OCI-LY3 (cell line): Measurements from ENCODE around the gene THOC6.

ENCODE experiments used
- H2AFZ ChIP-seq: fragments of 200-600, 300-600 bp; shearing (Covaris generic); 2 replicates; pipeline ENCODE4 v1.6.0; 2014; ENCODE audit warnings: antibody characterized with exemption, low read depth, low read length
- H3K27ac ChIP-seq: fragments of 200-600, 300-600 bp; sonication (generic); 2 replicates; pipeline ENCODE4 v1.5.1; 2014; ENCODE audit warnings: mild to moderate bottlenecking, low read length, moderate library complexity, mixed read lengths
- H3K27me3 ChIP-seq: fragments of 200-600, 300-600 bp; sonication (generic); 2 replicates; pipeline ENCODE4 v1.6.1; 2014; ENCODE audit warnings: low read depth, low read length, mixed read lengths
- H3K36me3 ChIP-seq: fragments of 200-600, 300-600 bp; sonication (generic); replicated peaks from 2 replicates; pipeline ENCODE3; 2014; ENCODE audit warnings: low read depth, low read length, mixed read lengths
- H3K4me1 ChIP-seq: fragments of 300-600, 200-600 bp; sonication (generic); 2 replicates; pipeline ENCODE4 v1.6.1; 2014; ENCODE audit warnings: low read length, mixed read lengths
- H3K4me2 ChIP-seq: fragments of 200-600, 300-600 bp; sonication (generic); 2 replicates; pipeline ENCODE4 v1.6.1; 2014; ENCODE audit warnings: low read length, mixed read lengths
- H3K4me3 ChIP-seq: fragments of 300-600, 200-600 bp; sonication (generic); 2 replicates; pipeline ENCODE4 v1.5.1; 2014; ENCODE audit warnings: antibody characterized with exemption, mild to moderate bottlenecking, low read length, moderate library complexity
- H3K79me2 ChIP-seq: fragments of 300-600, 200-600 bp; shearing (Covaris generic); 2 replicates; pipeline ENCODE4 v1.6.1; 2014; ENCODE audit warnings: mild to moderate bottlenecking, low read length, mixed read lengths
- H3K9ac ChIP-seq: fragments of 300-600, 200-600 bp; shearing (Covaris generic); 2 replicates; pipeline ENCODE4 v1.6.0; 2014; ENCODE audit warnings: mild to moderate bottlenecking, low read length, moderate library complexity
- H3K9me3 ChIP-seq: fragments of 200-600, 300-600 bp; shearing (Covaris generic); 2 replicates; pipeline ENCODE4 v1.6.1; 2014; ENCODE audit warnings: low read length, mixed read lengths; ENCODE audit not compliant: insufficient read depth
- H4K20me1 ChIP-seq: fragments of 200-600, 300-600 bp; sonication (generic); 2 replicates; pipeline ENCODE4 v1.6.1; 2016; ENCODE audit warnings: low read length, mixed read lengths; ENCODE audit not compliant: insufficient read depth
- EZH2phosphoT487 ChIP-seq: fragments of 200-600 bp; shearing (Covaris generic); IDR thresholded peaks from 2 replicates; pipeline ENCODE4 v1.6.1; 2018; ENCODE audit warnings: antibody characterized with exemption, mixed run types, low read depth
- TF ChIP-seq, protein P1 (sequence below): fragments of 200-600, 300-600 bp; sonication (generic); IDR thresholded peaks from 2 replicates; pipeline ENCODE4 v1.5.1; 2014; ENCODE audit warnings: antibody characterized with exemption, low read length, low read depth

Gene THOC6

DNA sequence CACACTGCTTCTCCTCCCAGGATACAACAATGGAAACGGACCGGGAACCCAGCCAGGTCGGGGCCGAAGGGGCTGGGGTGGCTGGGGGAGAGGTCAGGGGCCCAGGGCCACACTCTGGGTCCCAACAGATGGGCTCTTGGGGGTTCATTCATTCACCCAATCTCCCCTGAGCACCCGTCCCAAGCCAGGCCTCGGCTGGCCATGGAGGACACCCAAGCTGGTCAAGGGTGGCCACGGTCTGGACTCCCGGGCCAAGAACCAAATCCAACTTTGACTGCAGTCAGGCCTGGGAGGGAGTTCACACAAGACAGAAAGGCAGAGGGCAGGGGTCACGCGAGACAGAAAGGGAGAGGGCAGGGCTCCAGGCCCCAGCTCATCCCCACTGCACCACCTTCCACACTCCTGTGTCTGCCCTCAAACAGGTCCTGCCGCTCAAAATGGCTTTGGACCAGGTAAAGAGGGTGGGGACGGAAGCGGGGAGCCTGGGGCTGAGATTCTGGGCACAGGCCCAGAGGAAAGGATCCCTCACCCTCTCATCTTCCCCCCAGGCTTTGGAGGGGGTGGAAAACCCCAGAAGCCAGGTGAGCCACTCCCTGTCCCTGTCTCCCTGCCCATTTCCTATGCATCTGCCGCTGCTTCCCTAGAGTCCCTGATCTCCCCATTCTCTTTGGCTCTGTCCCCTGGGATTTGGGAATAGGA lies 31.3 kb upstream of the THOC6 start:
- no peaks in the 10 kb centered on the region for H3K9me3 ChIP-seq
- H3K4me2 ChIP-seq, result no peak overlapping the region
- H2AFZ ChIP-seq, result no peak overlapping the region
- H3K27ac ChIP-seq, result no peak overlapping the region
- H3K9ac ChIP-seq, result no peak overlapping the region
- H3K4me1 ChIP-seq, result no peaks in the 10 kb centered on the region
- no peak for TF ChIP-seq EZH2phosphoT487
- TF ChIP-seq, protein P1, sequence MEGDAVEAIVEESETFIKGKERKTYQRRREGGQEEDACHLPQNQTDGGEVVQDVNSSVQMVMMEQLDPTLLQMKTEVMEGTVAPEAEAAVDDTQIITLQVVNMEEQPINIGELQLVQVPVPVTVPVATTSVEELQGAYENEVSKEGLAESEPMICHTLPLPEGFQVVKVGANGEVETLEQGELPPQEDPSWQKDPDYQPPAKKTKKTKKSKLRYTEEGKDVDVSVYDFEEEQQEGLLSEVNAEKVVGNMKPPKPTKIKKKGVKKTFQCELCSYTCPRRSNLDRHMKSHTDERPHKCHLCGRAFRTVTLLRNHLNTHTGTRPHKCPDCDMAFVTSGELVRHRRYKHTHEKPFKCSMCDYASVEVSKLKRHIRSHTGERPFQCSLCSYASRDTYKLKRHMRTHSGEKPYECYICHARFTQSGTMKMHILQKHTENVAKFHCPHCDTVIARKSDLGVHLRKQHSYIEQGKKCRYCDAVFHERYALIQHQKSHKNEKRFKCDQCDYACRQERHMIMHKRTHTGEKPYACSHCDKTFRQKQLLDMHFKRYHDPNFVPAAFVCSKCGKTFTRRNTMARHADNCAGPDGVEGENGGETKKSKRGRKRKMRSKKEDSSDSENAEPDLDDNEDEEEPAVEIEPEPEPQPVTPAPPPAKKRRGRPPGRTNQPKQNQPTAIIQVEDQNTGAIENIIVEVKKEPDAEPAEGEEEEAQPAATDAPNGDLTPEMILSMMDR, result no peak
- no peak overlapping the region for H3K4me3 ChIP-seq
- no peaks in the 10 kb centered on the region for H3K36me3 ChIP-seq
- H4K20me1 ChIP-seq, result no peaks in the 10 kb centered on the region
- H3K27me3 ChIP-seq, result peaks cover 35% of the 10 kb centered on the region
- no peaks in the 10 kb centered on the region for H3K79me2 ChIP-seq

DNA sequence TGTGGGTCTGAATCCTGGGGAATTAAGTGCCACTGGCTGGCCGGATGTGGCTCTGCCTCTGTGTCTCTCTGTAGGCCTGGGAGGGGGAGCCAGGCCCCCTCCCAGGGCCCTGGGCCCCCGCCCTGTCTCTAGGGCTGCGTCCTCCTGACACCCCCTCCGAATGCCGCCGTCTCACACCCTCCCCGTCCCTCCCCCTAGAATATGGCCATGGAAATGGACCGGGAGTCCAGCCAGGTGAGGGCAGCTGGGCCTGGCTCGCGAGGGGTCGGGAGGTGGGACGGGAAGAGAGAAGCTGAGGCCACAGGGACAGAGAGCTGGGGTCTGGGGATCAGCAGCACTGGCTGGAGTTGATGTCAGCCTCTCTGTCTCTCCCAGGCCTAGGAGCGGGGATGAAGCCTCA lies 27.5 kb upstream of the THOC6 start:
- Histone ChIP-seq H3K4me2 (no peak overlapping the region), H3K79me2 (no peaks in the 10 kb centered on the region), H3K4me1 (no peaks in the 10 kb centered on the region), H3K27me3 (peaks cover 32% of the 10 kb centered on the region), H3K4me3 (no peak overlapping the region), H2AFZ (no peak overlapping the region), H4K20me1 (no peaks in the 10 kb centered on the region), H3K9ac (no peak overlapping the region), H3K27ac (no peak overlapping the region), H3K9me3 (no peaks in the 10 kb centered on the region), H3K36me3 (no peaks in the 10 kb centered on the region)
- TF ChIP-seq EZH2phosphoT487, result no peak

DNA sequence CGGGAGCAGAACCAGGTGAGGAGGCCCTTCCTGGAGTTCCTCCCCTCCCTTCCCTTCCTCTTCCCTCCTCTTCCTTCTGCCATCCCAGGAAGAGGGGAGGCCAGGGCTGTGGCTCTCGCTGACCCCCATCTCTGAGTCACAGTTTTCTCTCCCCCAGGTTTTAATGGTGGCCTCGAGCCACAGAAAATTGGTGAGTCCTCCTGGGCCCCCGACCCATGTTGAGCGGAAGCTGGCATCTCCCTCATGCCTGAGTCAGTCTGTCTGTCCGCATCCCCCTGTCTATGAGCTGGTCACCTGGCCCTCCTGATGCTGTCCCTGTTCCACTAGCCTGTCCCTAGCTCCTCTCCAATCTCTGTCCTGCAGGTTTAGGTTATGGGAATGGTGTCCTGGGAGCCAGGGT lies 23.9 kb upstream of the THOC6 start:
- Histone ChIP-seq H3K36me3 (no peaks in the 10 kb centered on the region), H3K27me3 (peaks cover 34% of the 10 kb centered on the region), H3K9me3 (no peaks in the 10 kb centered on the region), H3K4me2 (no peak overlapping the region), H3K79me2 (no peaks in the 10 kb centered on the region), H3K9ac (no peak overlapping the region), H3K27ac (no peak overlapping the region), H2AFZ (no peak overlapping the region), H4K20me1 (no peaks in the 10 kb centered on the region), H3K4me3 (no peak overlapping the region), H3K4me1 (0 out of 2 replicates have a peak, but pooled peaks cover 1% of the 10 kb centered on the region)
- TF ChIP-seq EZH2phosphoT487, result no peak
- TF ChIP-seq, protein P1, result no peak

DNA sequence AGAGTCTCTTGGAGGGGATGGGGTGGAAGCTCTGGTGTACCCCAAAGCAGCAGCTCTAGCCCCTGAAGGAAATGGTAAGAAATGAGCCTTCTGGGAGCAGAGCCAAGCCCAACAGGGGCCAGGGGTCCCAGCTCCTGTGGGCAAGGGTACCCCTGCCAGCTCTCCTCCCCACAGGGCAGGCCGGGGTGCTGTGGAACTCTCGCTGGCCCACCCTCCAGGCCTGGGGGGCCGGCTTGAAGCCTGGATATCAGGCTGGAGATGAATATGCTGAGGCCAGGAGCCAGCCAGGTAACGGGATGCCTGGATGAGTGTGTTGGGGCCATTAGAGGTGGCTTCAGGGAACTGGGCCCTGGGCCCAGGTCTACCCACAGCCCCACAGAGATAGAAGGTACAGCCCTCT lies 23.3 kb upstream of the THOC6 start:
- H3K4me1 ChIP-seq, result 0 out of 2 replicates have a peak, but pooled peaks cover 3% of the 10 kb centered on the region
- no peak overlapping the region for H3K9ac ChIP-seq
- no peaks in the 10 kb centered on the region for H3K9me3 ChIP-seq
- no peaks in the 10 kb centered on the region for H3K36me3 ChIP-seq
- no peak overlapping the region for H2AFZ ChIP-seq
- H4K20me1 ChIP-seq, result no peaks in the 10 kb centered on the region
- H3K27me3 ChIP-seq, result peaks cover 36% of the 10 kb centered on the region
- H3K27ac ChIP-seq, result no peak overlapping the region
- TF ChIP-seq EZH2phosphoT487, result no peak
- TF ChIP-seq, protein P1, result no peak
- H3K79me2 ChIP-seq, result no peaks in the 10 kb centered on the region
- H3K4me2 ChIP-seq, result no peak overlapping the region
- H3K4me3 ChIP-seq, result no peak overlapping the region
